Activated CD8-positive, alpha-beta memory T cell treated with anti-CD3 and anti-CD28 coated beads, Interleukin-2, amount 50 U/mL, for 4 hours (primary cell): ENCODE measurements around the gene ING1.
"Not testable (repeated sequence)": the region's sequence is repeated elsewhere in the genome, so short reads cannot be mapped to it uniquely, and the experiment has no call there.

Experiments used
- DNase-seq: peaks from one replicate; pipeline ENCODE4 v3.0.0-alpha.2; 2020

ING1 gene, protein sequence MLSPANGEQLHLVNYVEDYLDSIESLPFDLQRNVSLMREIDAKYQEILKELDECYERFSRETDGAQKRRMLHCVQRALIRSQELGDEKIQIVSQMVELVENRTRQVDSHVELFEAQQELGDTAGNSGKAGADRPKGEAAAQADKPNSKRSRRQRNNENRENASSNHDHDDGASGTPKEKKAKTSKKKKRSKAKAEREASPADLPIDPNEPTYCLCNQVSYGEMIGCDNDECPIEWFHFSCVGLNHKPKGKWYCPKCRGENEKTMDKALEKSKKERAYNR

DNA sequence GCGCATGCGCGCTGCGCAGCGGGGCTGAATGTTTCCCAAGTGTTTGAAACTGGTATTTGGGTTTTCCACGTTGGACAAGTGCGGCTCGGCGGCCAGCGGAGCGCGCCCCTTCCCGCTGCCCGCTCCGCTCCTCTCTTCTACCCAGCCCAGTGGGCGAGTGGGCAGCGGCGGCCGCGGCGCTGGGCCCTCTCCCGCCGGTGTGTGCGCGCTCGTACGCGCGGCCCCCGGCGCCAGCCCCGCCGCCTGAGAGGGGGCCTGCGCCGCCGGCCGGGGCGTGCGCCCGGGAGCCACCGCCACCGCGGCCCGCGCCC, at the start of gene ING1:
TSS of gene ING1 (plus strand) at position 59 of the 311 bp plus-strand sequence. CDS start 450 bp downstream, outside the sequence.
- no peak for DNase-seq

DNA sequence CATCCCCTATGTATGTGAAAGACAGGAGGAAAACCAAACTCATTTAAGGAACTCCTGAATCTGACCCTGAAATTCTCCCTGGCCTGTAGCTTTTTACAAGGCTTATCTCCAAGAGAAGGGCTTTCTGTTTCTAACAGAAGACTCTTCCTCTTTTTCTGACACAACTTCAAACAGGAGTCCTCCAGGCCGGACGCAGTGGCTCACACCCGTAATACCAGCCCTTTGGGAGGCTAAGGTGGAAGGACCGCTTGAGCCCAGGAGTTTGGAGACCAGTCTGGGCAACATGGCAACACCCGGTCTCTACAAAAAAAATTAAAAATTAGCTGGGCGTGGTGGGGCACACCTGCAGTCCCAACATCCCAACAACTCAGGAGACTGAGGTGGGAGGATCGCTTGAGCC, 49.5 kb upstream of the ING1 start:
- no peak for DNase-seq

DNA sequence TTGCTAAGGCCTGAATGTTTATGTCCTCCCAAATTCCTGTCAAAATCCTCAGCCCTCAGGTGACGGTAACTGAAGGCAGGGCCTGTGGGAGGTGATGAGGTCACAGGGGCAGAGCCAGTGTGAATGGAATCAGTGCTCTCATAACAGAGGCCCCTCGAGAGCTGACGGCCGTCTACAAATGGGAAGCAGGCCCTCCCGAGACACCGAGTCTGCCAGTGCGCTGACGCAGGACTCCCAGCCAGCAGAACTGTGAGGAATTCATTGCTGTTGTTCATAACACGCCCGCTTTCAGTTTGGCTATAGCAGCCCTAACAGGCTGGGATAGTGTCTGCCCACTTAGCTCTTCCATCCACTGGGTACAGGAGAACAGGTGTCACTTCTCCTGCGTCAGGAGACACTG, 48.8 kb upstream of the ING1 start:
- no peak for DNase-seq

DNA sequence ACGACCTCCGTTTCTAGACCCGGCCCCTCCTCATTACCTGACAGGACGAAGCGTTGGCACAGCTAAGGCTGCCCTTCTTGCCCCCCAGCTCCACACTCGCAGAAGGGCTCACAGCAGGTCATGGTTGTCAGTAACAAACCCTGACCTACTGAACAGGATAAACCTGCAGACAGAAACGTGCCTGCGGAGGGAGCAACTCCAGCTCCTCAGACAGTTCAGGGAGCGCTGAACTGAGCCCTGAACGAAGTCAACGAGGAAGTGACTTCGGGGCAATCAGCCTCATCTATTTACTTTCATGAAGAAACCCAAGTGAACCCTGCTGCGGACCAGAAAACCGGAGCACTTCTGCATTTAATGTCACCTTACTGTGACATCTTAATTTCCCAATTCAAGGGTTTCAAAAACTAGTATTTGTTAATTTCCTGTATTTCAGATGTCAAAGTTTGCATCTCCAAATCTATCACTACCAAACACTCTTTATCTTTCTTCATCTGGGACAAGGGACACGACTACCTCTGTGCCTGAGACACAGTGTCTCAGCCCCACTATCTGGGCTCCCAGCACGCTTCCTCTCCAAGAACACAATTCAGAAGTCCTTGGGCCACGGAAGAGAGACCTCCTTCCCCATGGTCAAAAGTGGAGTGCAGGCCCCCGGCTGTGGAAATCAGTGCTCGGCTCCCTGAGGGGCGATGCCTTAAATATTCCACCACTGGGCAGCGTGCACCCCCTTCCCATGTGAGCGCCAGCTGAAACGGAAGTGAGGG, 47.8 kb upstream of the ING1 start:
- DNase-seq: no peak

DNA sequence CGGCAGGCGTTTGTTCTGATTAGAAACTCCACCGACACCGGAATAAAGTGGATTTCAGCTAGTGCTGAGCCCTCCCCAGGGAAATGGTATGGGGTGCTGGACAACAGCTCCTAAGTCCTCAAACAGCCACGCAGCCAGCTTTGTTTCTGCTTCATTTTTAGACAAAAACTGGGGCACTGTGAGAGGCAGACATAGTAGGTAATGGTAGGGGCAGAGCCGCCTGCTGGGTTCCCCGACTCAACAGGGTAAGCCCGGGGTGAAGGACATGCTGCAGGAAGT, 47.3 kb upstream of the ING1 start:
- no peak for DNase-seq

DNA sequence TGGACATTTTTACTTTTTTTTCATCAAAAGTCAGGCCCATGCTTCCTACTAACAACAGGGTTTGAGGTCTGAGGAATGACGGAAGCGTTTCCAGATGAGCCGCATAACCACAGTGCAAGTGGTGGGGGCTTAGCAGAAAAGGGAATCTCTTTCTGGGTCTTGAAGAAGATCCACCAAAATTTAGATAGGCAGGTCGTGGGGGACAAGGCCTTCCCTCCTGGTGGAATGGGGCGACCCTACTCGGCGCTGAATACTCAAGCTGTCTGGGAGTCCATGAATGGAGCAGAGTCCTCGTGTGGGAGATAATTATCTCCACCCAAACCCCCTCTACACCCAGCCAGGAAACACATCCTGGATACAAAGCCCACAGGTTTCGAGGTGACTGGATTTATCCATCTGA, 44.5 kb upstream of the ING1 start:
- DNase-seq: no peak

DNA sequence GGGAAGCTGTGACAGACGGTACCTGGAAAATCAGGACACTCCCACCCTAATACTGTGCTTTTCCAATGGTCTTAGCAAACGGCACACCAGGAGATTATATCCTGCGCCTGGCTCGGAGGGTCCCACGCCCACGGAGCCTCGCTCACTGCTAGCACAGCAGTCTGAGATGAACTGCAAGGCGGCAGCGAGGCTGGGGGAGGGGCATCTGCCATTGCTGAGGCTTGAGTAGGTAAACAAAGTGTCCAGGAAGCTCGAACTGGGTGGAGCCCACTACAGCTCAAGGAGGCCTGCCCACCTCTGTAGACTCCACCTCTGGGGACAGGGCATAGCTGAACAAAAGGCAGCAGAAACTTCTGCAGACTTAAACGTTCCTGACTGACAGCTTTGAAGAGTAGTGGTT, 43.7 kb upstream of the ING1 start:
- DNase-seq: not testable (repeated sequence)

DNA sequence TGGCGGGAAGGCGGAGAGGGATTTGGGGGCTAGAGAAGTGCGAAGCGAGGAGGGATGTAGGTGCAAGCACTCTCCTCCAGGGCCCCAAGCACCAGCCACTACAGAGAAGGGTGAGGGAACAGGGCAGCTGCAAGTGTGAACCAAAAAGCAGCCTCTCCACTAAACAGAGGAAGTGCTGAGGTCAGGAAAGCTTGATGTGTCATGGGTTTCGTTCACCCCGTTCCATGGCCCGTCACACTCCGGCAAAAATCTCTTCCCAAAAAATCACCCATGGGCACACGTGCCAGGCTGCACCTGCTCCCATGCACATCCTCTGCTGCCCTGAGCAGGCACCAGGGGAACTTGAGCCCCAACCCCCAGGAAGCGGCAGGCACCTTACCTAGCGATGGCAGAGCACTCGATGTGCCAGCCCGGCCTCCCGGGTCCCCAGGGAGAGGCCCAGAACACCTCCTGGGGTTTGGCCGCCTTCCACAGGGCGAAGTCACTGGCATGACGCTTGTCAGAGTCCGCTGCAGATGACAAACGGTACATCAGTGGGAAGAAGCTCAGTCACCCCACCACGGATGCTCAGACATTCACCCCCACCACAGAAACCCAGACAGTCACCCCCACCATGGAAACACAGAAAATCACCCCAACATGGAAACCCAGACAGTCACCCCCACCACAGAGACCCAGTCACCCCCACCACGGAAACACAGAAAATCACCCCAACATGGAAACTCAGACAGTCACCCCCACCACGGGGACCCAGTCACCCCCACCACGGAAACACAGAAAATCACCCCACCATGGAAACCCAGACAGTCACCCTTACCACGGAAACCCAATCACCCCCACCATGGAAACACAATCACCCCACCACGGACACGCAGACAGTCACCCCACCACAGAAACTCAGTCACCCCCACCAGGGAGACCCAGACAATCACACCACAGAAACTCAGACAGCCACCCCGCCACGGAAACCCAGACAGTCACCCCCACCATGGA, 36.6 kb upstream of the ING1 start:
- DNase-seq: no peak

DNA sequence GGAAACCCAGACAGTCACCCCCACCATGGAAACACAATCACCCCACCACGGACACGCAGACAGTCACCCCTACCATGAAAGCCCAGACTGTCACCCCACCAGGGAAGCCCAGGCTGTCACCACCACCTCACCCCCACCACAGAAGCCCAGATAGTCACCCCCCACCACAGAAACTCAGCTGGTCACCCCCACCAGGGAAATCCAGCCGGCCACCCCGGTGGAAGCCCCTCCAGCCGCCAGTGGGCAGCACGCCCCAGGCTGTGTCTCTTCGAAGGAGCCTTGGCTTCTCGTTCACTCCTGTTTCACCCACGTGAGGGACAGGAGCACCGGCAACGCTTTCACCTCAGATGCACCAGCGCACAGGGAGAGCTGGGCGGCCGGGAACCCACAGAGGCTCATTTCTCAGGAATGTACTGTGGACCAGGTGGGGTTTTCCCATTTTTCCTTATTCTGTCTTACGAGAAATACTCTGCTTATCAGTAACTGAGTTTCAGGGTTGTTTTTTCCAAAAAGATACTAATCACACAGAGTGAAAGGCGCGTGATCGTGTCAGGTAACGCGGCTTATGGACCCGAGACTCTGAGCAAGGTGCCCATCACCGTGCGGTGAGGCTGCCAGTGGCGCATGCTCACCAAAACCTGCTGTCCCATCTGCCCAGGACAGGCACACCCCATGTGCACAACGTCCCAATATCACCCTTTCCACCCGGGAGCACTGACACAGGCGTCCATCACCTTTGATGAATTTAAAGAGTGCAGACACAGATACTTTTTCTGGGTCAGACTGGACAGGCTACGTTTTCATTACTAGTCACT, 35.6 kb upstream of the ING1 start:
- no peak for DNase-seq

DNA sequence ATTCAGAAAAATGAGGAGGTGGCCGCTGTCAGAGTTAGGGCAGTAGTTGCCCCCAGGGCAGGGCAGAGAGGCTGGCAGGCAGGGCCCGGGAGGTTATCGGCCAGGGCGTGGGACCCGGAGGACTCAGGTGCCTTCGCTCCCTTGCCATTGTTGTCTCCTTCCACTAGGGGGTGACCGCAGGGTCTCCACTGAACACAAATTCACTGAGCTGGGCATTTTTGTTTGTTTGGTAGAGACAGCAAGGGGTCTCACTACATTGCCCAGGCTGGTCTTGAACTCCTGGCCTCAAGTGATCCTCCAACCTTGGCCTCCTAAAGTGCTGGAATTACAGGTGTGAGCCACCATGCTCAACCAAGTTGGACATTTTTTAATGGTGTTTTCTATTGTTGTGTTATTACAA, 32.6 kb upstream of the ING1 start:
- DNase-seq: no peak

DNA sequence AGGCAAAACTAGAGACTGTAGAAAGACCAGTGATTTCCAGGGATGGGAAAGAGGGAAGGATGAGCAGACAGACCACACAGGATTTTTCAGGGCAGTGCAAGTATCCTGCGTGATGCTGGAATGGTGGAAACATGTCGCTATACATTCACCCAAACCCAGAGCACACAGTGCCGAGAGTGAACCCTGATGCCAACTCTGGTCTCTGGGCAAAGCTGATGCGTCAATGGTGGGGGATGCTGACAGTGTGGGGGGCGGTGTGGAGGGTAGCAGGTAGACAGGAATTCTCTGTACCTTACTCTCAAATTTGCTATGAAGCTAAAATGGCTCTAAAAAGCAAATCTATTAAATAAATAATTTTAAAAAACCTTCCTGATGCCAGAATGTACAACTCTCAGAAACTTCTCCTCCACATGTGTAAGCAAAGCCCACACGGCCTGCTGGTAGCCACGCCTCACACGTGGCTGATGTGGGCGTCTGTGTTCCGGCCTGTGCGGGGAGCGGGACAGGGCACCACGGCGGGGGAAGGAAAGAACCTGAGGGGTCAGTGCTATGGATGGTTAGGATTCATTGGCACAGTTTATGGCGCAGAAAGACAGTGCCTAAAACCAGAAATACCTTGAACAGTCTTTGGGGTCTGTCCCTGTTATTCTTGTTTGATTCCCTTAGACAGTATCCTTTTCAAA, 31.5 kb upstream of the ING1 start:
- DNase-seq: no peak

DNA sequence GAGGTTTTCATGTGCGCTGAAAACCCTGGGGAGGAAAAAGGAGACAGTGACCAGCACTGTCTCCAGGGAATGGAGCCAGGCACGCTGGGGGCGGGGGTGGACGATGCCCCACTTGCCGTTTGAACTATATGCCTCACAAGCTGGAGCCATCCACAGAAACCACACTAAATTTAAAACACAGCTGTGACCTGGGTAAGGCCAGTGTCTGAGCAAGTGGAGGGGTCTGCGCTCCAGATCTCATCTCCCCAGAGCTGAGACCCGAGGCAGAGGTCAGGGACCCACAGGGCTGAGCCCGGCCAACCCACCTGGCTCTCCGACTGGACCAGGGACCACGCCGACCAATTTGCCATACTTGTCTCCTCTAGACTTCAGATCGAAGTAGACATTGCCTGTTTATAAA, 30.8 kb upstream of the ING1 start:
- no peak for DNase-seq

DNA sequence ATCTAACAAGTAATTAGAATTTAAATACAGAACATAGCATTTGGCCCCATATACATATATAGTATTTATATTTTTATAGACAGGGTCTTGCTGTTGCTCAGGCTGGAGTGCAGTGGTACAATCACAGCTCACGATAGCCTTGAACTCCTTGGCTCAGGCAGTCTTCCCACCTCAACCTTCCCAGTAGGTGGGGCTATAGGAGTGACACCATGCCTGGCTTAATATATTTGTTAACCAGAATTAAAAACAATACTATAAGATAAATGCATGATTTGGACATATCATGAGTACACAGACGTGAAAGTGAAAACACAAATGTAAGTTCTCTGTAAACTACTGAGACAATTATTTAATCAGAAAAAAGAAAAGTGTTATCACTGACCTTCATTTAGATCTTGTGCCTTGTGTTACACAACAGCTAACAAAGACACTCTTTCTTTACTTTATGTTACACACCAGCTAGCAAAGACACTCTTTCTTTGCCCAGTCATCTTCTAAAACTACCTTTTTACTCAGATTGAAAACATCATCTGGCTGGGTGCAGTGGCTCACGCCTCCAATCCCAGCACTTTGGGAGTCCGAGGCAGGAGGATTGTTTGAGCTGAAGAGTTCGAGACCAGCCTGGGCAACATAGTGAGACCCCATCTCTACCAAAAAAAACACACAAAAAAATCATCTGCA, 30.2 kb upstream of the ING1 start:
- no peak for DNase-seq

DNA sequence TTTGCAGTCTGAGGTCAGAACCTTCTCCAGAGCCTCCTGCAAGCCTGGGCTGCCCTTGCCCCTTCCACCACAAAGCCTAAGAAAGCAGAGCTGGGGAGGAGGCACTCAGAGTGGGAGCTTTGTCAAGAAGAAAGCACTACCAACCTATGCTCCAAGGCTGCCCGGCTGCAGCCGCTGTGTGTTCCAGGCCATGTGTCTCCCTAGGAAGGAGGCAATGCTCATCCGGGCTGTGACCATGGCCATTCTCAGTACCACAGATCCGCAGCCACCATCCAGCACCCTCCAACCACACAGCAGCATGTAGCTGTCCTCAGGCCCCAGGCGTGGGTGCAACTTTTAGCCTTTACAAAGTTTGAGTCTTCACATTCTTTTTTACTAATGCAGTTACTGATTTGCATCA, 29.6 kb upstream of the ING1 start:
- DNase-seq: no peak

DNA sequence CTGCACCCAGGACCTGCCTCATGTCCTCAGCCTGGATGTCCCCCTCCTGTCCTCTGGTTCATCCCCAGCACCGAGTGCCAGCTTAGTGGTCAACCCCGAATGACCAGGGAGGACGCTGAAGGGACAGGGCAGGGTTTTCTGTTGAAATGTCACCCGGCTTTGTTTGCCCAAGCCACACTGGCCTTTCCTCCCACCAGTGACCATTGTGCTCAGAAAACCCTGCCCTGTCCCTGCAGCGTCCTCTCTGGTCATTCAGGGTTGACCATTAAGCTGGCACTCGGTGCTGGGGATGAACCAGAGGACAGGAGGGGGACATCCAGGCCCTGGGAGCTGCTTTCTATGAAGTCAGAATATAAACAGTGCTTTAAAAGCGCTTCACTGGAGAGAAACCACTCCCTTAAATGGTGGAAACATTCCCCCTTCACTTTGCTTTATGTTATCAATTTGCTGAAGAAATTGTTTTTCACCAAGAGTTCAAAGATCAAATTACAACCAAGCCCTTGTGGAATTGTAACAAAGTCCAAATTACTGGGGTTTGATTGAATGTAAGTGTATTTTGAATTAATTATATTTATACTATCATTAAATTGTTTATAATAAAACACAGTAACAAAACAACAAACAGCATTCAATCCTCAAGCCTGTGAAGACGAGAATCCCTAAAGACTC, 29.0 kb upstream of the ING1 start:
- no peak for DNase-seq

DNA sequence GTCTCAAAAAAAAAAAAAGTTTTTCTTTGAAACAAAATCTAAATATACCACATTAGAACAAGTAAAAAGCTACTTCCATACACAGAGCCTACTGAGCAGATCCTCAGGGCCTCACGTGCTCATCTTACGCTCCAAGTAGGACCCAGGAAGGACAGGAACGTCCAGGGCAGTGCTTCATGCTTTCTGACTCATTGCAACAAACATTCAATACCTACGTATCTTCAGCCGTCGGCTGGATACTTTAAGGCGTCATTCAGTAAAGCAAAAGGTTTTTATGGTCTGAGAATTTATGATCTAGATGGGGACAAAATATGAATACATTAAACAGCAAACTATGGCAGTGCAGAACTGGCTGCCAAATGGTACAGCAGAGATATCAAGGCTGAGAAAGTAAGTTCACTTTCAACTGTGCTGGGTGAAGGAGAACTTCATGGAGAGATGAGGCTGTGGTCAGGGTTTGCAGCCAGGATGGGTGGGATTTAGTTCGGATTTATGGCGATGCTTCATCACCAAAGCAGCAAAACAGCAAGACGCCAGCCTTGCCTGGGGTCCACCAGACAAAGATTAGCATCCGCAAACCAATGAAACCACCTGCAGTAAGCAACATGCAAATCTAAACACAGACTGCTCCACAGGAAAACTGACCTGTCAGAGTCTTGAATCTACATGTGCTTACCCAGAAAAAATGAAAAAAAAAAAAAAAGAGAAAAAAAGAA, 28.0 kb upstream of the ING1 start:
- DNase-seq: no peak

DNA sequence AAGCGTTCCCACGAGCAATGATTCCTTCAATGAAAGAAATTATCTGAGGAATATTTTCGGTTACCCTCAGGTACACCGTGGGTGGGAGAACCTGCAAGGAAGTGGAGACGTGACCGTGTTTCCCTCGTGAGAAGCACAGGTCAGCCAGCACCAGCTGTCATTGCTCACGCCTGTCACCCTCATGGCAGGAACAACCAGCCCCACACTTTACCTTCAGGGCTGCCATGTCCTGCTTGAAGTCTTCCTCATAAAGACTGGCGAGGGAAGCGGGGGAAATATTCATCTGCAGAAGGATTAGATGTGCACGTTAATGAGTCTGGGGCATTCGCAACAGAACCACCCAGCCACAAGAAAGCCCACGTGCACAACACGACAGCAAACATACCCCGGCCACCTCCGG, 25.8 kb upstream of the ING1 start:
- DNase-seq: no peak

DNA sequence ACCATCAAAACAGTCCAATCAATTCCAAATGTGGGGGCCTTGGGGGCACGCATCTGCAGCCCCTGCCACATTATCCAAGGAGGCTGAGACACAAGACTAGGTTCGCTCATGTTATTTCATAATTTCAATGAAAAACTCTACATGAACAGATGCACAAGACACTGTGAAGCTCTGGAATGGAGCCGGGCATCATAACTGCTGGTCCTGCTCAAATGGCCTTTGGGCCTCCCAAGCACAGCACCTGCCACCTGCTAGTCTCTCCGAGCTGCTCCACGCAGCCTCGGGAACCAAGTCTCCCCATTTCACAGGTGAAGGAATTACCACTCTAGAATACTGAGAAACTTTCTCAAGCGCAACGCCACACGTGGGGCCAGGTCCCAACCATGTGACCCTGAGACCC, 24.5 kb upstream of the ING1 start:
- DNase-seq: no peak

DNA sequence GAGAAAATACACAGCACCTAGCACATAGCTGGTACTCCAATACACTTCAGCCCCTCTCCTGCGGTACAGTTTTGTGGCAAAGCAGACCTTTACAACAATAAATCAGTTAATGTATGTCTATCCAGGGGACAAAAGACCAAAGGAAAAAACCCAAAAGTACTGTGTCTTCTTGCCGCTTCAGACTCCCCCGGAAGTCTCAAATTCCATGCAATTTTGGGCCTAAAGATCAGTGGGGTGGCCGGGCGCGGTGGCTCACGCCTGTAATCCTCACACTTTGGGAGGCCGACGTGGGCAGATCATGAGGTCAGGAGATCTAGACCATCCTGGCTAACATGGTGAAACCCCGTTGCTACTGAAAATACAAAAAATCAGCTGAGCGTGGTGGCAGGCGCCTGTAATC, 23.8 kb upstream of the ING1 start:
- no peak for DNase-seq

DNA sequence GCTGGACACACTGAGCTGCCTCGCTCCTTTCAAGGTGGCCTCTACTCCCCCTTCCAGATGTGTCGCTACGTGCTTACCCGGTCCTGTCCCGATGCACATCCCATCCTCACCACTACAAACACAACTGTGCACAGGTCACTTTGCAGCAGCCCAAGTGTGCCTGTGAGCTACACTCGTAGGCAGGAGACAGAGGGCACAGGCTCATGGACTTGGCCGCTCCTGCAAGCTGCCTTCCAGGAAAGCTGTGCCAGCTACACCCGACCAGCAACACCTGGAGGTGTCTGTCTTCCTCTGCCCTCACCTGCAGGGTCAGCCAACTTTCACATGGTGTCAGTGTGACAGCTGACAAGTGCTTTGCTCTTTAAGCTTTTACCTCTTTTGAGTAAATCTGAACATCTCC, 23.0 kb upstream of the ING1 start:
- DNase-seq: no peak

DNA sequence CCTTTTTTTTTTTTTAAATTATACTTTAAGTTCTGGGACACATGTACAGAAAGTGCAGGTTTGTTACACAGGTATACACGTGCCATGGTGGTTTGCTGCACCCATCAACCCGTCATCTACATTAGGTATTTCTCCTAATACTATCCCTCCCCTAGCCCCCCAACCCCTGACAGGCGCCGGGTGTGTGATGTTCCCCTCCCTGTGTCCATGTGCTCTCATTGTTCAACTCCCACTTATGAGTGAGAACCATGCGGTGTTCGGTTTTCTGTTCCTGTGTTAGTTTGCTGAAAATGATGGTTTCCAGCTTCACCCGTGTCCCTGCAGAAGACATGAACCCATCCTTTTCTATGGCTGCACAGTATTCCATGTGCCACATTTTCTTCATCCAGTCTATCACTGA, 17.7 kb upstream of the ING1 start:
- not testable (repeated sequence) for DNase-seq
